NCI-H446 (cell line): ENCODE results near the gene MTCL3.
A peak's percentile ranks its signal among the peaks of the same experiment; 100 is the strongest.

Experiments
- DNase-seq, 2 experiments: peaks; one replicate each; lab custom pipeline; 2025; lab: John Stamatoyannopoulos, UW

Gene MTCL3

GRCh38 chr6:127518710-127519468 lies at the start of gene MTCL3:
Gene MTCL3 (minus strand): TSS chr6:127519335.
- peak; percentile 96 to 98 for DNase-seq

- DNase-seq = no peak
These were observed 48.3 kb upstream of the MTCL3 start for GRCh38 chr6:127567476-127567875.

- no peak for DNase-seq
These were observed 47.5 kb upstream of the MTCL3 start for GRCh38 chr6:127566651-127567050.

GRCh38 chr6:127566119-127566518 lies 47.0 kb upstream of the MTCL3 start:
- no peak for DNase-seq

GRCh38 chr6:127564761-127565160 lies 45.6 kb upstream of the MTCL3 start:
- DNase-seq = no peak

GRCh38 chr6:127561660-127562059 lies 42.5 kb upstream of the MTCL3 start:
- peak in 1 of 2 experiments; percentile 28 for DNase-seq

- peak; percentile 60 to 80 for DNase-seq
These were observed 35.4 kb upstream of the MTCL3 start for GRCh38 chr6:127554435-127555006.

GRCh38 chr6:127550403-127550802 lies 31.3 kb upstream of the MTCL3 start:
- no peak for DNase-seq

- peak in 1 of 2 experiments; percentile 12 for DNase-seq
These were observed 28.9 kb upstream of the MTCL3 start for GRCh38 chr6:127547904-127548649.

GRCh38 chr6:127547215-127547614 lies 28.1 kb upstream of the MTCL3 start:
- DNase-seq = no peak

GRCh38 chr6:127539272-127539671 lies 20.1 kb upstream of the MTCL3 start:
- DNase-seq = peak in 1 of 2 experiments; percentile 49

- no peak for DNase-seq
These were observed 19.7 kb upstream of the MTCL3 start for GRCh38 chr6:127538750-127539264.

GRCh38 chr6:127533736-127534135 lies 14.6 kb upstream of the MTCL3 start:
- DNase-seq = no peak

- DNase-seq = no peak
These were observed 13.9 kb upstream of the MTCL3 start for GRCh38 chr6:127533011-127533410.

- no peak for DNase-seq
These were observed 3.6 kb upstream of the MTCL3 start for GRCh38 chr6:127522714-127523113.

- DNase-seq = peak in 1 of 2 experiments; percentile 33
These were observed 931 bp upstream of the MTCL3 start for GRCh38 chr6:127520066-127520465.

GRCh38 chr6:127519469-127519785 lies 292 bp upstream of the MTCL3 start:
- no peak for DNase-seq

- peak; percentile 31 to 59 for DNase-seq
These were observed 885 bp downstream of the MTCL3 start for GRCh38 chr6:127518191-127518709.

- DNase-seq = no peak
These were observed 1.4 kb downstream of the MTCL3 start for GRCh38 chr6:127517693-127518092.

- peak; percentile 50 to 64 for DNase-seq
These were observed 2.4 kb downstream of the MTCL3 start for GRCh38 chr6:127516662-127517273.

- DNase-seq = peak; percentile 20 to 68
These were observed 3.1 kb downstream of the MTCL3 start for GRCh38 chr6:127515794-127516661.
